HG02678 (cell line): ENCODE measurements around the gene AIDA.
A peak's percentile ranks its signal among the peaks of the same experiment; 100 is the strongest.
"Not testable (repeated sequence)": the region's sequence is repeated elsewhere in the genome, so short reads cannot be mapped to it uniquely, and the experiment has no call there.

Experiments used
- ATAC-seq: cut with Tn5 transposase; IDR thresholded peaks from one replicate; pipeline ENCODE4 v1.9.1; 2021; ENCODE audit warnings: mild to moderate bottlenecking, moderate library complexity; ENCODE audit not compliant: unreplicated experiment

Gene AIDA

DNA sequence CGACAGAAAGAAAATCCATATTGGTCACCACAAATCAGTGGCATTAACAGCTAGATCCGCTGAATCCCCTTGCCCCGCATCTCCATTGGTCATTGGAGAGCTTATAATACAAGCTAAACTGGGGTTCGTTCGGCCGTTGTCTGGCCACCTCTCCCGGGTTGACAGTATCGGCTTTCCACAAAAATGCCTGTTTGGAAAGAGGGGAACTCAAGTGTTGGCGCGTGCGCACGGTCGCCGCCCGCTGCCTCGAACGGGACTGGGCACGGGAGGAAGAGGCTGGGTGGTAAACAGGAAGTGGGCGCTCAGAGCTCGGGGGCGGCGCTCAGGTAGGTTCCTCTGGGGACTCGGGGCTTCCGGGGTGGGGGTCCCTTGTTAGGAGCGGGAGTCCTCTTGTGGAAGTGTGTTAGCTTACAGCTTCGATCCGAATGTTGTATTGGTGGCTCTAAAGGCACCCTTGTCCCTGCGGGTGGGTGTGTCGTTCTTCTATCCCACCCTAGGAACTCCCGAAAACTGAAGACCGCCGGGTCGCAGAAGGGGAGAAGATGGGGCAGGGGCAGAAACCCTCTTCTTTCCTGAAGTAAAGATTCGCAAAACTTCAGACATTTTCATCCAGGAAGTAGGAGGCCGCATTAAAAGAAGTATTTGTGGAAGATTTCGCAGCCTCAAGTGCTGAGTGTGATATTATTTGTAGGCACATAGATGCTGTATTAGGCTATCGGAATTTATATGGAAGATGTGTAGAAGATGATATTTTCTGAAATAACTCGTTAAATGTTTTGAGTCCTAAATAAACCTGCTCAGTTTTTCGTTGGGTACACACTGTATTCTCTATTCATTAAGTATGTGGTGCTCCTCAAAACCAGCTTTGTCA is 1.0 kb upstream of the AIDA start:
- ATAC-seq, result peak; percentile 71

DNA sequence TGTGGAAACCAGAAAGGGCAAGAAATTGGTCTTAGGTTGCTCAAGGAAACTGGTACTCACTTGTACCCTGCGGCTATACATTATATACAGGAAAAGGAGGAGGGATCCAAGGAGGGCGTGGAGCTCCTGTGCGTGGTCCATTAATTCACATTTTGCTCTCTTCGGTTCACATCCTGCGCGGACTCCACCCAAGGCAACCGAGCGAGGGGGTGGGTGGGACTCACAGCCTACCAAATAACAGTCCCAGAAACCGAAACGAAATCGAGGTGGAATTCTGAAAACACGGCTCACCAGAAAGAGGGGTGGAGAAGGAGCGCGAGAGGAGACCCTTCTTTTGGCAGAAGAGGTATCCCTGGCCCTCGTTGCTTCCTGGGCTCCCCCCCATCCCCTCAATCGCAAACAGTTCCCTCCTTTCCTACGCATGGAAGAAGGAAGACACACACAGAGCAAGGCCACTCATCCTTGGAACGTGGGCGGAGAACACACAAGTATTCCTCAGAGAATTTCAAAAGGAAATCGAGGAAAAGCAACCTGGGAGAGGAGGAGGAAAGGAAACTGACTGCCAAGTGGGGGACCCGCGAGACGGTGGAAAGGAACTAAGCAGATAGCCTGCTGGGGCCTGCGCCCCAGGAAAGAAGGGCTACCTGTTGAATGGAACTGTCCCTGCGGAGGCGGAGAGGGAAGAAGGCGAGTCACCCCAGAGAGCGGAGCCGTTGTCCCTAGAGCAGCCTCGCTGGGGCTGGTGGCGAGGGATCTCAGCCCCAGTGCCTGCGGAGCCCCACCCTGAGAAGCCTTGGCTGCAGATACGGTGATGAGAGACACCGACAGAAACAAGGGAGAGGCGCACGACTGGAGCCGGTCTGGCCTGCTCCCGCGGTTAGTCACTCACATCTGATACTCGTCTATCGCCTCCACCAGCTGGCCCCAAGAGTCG is 705 bp downstream of the AIDA start:
- peak; percentile 25 for ATAC-seq

DNA sequence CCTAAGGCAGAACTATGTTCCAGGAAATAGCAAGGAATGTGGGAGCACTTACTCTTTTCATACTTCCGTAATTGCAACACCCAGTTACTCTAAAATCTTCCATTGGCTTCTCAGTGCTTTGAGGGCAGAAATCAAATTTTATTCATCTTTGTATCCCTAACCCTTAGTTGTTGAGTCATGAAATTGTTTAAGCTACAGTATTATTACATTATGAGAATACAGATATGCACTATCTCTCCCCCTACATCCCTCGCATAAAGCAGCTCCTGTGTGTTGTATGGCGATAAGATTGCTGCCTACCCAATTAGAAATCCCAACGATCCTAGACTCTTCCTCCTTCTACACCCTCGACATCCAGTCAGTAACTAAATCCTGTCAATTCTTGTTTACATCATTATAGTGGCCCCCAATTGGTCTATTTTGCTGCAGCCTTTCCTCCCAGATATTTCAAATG is 2.6 kb downstream of the AIDA start:
- ATAC-seq, result no peak

DNA sequence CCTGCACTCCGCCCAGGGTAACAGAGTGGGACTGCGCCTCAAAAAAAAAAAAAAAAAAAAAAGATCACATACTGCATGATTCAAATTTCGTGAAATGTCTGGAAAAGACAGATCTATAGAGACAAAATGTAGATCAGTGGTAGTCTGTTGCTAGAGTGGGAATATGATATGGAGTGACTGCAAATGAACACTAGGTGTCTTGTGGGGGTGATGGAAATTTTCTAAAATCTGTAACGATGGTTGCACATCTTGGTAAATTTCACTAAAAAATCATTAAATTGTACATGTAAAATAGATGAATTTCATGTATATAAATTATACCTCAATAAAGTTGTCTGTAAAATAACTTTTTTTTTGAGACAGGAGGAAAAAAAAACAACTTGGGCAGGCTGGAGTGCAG is 5.5 kb downstream of the AIDA start:
- no peak for ATAC-seq

DNA sequence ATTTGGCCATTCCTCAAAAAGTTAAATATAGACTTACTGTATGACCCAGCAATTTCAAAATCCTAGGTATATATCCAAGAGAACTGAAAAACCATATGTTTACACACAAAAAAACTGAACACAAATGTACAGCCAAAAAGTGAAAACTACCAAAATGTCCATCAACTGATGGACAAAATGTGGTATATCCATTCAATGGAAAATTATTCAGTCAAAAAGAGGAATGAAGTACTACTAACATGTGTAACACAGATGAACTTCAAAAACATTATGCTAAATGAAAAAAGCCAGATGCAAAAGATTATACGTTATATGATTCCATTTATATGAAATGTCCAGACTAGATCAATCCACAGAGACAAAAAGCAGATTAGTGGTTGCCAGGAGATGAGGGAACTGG is 8.0 kb downstream of the AIDA start:
- no peak for ATAC-seq

DNA sequence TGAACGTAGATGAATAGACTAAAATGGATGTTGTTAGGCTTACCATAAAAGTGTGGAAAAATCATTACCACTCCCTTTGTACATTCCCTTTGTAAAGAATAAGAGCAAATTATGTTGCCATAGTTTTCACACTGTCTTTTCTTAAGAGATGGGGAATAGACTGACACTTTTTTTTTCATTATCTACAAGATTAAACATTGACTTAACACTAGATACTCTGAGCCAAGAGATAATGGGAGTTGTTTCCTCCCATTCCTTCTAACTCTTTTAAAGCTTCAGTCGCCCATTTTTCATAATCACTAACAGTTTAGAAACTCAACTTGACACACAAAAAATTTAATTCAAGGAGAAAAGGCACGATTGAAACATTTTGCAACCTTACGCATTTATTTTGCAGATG is 10.1 kb downstream of the AIDA start:
- ATAC-seq, result no peak

DNA sequence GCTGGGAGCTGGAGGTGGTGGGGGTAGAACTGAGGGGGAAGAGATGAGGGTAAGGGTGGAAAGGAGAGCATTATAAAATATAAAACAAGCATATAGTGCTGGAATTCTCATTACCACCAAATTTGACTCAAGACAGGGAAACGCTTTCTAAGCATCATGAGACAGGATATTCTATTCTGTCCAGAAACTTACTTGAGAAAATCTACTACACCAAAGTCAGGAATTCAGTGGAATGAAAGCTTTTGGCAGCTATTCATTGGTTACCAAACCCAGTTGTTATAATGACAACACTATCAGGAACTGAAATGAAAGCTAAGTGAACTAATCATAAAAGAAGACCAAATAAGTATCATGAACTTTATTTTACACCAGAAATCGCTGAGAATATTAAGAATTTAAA is 14.5 kb downstream of the AIDA start:
- no peak for ATAC-seq

DNA sequence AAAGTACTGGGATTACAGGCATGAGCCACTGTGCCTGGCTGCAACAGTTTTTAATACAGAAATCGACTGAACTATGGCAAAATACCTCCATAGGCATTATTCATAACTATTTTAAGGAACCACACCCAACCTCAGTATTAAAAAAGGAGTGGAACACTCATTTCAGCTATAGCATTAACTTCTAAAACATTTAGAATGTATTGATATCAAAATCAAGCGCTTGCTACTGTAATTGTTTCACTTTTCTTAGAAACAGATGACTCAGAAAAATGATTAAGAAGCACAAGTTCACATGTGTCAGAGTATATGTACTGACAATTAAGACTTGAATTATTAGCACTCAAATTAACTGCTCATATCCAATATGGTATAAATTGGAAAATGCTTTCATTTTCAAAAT is 15.1 kb downstream of the AIDA start:
- ATAC-seq, result no peak

DNA sequence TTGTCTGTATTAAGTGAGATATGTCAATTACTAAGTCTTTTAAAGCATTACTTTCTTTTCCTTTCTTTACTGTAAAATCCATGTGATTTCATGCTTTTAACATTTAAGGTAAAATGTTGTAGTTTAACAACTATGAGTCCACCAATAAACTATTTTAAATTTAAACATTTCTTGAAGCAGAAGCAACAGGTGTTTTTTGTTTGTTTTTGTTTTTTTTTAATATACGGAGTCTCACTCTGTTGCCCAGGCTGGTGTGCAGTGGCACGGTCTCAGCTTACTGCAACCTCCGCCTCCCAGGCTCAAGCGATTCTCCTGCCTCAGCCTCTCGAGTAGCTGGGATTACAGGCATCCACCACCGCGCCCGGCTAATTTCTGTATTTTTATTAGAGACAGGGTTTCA is 15.6 kb downstream of the AIDA start:
- ATAC-seq, result no peak

DNA sequence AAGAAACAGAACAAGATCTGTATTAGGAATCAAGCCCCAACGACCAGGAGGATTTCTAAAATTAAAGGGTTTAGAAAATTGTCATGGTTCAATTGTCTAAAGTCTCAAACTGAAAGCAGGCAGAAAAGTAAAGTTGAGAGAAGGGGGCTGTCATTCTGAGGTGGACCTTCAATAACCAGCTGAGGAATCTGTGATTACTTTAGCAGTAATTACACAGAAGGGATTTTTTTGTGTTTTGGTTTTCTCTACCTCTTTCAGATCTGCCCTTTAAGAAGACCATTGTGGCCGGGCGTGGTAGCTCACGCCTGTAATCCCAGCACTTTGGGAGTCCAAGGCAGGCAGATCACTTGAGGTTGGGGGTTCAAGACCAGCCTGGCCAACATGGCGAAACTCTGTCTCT is 17.4 kb downstream of the AIDA start:
- ATAC-seq, result no peak

DNA sequence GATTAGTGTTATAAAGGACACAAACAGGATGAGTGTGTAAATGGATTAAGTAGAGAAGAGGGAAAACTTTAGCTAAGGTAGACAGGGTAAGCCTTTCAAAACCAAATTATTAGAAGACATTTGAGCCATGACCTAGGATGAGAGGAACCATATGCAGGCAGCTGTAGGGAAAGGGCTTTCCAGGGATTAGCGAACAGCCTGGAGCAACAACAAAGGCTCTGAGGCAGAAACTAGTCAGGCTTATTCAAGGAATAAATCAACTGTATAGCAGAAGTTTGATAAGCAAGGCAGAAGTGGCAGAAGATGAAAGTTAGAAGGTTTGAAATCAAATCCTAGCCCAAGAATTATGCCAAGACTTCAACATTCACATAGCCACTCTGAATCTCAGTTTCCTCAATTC is 21.3 kb downstream of the AIDA start:
- ATAC-seq, result no peak

DNA sequence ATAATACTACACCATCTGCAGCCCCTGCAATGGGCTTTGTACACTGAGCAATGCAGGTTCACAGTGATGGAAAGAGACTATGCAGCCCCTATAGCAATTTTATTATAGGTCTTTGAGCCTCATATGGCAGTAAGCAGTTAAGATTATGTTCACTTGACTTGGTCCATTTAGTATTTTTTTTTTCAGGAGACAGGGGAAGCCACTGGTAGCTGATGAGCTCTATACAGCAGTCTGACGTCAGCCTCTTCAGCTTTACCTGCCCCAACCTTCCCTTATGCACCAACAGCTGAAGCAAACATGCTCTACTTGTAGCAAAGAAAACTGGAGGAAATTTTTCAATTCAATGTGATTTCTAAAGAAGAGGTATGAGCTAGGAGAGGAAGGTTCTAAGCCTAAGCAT is 32.2 kb downstream of the AIDA start:
- no peak for ATAC-seq

DNA sequence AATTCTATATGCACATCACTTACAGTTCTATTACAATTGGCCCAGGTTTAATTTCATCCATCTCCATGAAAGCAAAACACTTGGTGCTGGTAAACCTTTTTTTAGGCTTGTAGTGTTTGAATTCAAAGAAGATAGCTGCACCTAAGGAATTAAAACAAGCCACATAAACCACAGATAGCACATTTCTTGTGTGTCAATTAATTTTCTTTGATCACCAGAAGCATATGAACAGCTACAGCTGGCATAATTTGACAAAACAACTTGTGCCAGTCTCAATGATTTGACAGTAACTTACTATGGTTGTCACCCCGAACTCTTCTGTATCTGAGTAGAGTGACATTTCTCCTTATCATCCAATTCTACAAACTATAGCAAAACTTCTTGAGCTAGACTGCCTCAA is 42.2 kb downstream of the AIDA start:
- no peak for ATAC-seq

DNA sequence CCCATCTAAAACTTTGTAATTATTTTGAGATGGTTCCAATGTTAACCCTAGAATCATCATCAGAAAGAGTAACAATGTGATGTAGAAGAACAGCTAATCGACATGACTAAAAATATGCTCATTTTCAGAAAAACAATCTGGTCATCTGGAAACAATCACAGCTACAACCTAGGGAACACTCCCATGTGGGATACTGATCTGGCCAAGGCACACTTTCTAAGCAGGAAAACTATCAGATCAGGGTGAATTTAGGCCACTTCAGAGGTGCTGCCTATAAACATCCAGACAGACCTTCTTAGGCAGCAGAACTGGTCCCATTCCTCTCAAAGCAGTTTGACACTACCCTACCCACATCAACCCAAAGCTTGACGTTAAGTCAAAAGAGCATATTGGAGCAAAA is 43.2 kb downstream of the AIDA start:
- not testable (repeated sequence) for ATAC-seq

DNA sequence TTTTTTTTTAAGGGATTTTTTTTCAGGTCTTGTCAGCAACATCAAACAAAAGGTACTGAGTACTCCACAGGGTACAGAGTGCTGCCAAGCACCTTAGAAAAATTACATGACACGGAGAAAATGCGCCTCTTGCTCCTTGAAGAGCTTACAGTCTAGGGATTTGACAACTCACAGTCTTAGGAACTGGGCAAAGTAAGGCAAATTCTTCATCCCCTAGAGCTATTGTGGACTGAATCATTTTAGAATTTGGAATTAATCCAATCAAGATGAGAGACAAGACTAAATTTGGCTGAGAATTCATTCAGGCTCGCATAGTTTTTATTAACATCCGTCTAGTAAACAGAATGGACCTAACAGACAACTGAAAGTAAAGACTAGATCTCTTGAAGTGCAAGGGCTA is 44.1 kb downstream of the AIDA start:
- ATAC-seq, result not testable (repeated sequence)

DNA sequence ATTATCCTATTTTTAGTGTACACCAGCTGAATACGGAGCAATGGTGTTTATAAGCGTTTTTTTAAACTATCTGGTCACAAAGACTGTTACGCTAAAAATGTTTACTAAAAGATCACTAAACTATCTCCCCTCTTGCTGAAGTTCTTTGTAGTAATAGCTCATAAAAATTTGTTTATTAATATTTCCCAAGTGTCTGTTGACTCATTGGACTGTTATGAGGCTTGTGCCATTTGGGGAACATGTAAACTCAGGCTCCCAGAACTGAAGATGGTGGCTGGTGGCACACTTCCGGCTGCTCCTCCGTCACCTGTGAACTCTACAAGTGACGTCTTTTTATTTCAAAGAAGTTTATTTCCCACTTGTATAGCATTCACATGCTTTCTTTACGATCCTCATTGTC is 46.3 kb downstream of the AIDA start:
- no peak for ATAC-seq

DNA sequence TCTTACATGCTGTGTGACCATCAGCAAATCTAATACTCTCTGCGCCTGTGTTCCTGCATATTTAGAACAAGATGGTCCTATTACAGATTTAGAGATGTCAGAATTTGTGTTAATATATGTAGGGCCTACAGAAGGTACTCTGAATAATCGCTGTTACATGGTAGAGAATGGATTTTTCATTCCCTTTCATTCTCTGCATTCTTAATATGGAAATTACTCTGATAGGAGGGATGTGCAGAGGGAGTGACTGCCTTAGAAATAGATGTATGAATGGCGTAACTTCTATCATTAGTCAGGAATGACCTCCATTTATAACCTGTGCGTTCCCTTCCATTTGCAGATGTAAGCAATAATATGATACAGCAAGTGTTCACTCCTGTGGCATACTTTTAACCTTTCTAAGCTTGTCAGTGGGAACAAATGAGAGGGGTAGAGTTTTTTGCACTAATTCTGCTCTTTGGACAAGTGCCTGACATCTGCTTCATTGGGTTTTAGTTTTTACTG is 48.8 kb downstream of the AIDA start:
- ATAC-seq, result no peak

DNA sequence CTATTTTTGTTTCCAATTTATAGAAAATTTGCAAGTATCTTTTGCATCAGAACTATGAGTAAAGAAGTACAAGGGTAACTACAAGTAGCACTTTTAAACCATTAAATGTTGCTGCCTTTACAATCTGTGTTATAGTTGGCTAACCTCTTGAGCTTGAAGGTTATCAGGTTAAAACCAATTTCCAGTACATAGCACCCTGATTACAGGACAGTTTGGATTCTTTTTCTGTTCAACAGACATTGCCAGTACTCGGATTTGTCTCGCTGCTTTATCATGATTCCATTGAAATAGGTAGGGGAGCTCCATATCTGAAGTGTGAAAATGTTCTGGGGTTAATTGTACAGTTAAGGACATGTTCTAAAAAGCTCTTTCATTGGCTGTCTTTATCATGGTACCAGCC is 54.4 kb downstream of the AIDA start:
- ATAC-seq, result no peak

DNA sequence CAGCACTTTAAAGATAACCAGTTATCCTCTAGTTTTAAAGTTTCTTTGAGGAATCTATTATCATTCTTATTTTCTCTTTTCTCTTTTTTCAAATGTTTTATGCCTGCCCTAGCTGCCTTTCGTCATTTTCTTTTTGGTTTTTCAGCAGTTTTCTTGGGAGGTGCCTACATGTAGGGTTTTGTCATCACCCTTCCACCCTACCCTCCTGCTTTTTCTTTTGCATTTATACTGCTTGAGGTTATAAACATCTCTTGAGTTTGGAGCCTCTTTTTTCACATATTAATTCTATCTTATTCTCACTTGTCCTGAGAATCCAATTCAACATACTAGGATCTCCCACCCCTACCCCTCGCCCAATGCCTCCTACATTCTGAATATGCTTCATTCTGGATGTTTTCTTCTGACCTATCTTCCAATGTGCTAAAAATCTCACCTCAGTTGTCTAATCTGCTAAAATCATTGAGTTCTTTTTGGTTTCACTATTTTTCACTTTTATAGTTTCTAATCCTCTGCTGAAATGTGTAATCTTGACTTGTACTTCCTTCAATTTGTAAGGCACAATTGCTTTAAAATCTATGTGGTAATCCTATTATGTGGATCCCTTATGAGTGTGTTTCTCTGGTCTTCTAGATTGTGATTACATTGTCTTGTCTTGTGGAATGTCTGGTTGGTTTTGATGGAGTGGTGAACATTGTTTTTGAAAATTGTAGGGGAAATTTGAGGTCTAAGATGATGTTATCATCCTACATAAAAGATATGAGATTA is 55.7 kb downstream of the AIDA start:
- ATAC-seq, result no peak

DNA sequence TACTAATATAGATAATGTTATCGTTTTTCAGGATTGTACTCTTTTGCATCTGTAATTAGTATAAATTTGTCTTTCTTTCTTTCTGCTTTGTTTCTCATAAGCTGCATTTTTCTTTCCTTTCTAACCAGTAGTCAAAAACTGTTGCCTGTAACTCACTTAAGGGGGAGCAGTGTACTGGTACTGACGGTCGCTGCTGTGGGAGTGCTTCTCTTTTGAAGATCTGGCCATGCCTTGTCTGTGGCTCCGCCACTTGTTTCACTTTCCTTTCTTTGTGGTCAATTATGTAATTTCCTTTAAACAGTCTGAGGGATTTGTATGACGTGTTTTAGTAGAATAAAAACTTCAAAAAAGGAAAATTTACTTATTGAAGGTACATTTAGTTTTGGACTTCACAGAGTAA is 57.4 kb downstream of the AIDA start:
- peak; percentile 96 for ATAC-seq
